ENCODE data around the gene RAB3GAP2.
A peak's percentile ranks its signal among the peaks of the same experiment; 100 is the strongest.
"Not testable (repeated sequence)": the region's sequence is repeated elsewhere in the genome, so short reads cannot be mapped to it uniquely, and the experiment has no call there.

Gene RAB3GAP2

GRCh38 chr1:220281159-220281574 is 8.9 kb upstream of the RAB3GAP2 start:
- peak; percentile 4 for DNase-seq

- DNase-seq, result no peak
Measured at GRCh38 chr1:220280249-220280648, 8.0 kb upstream of the RAB3GAP2 start.

- no peak for DNase-seq
Measured at GRCh38 chr1:220278991-220279390, 6.7 kb upstream of the RAB3GAP2 start.

GRCh38 chr1:220275430-220275829 is 3.2 kb upstream of the RAB3GAP2 start:
- no peak for DNase-seq

GRCh38 chr1:220274251-220274855 is 2.1 kb upstream of the RAB3GAP2 start:
- DNase-seq, result no peak

- DNase-seq, result no peak
Measured at GRCh38 chr1:220272841-220273090, 513 bp upstream of the RAB3GAP2 start.

- DNase-seq, result no peak
Measured at GRCh38 chr1:220271706-220272046, 577 bp downstream of the RAB3GAP2 start.

- DNase-seq, result no peak
Measured at GRCh38 chr1:220269036-220269435, 3.2 kb downstream of the RAB3GAP2 start.

- DNase-seq, result no peak
Measured at GRCh38 chr1:220267630-220268029, 4.6 kb downstream of the RAB3GAP2 start.

- not testable (repeated sequence) for DNase-seq
Measured at GRCh38 chr1:220260228-220260627, 12.0 kb downstream of the RAB3GAP2 start.

GRCh38 chr1:220259756-220260155 is 12.5 kb downstream of the RAB3GAP2 start:
- DNase-seq, result not testable (repeated sequence)

- DNase-seq, result not testable (repeated sequence)
Measured at GRCh38 chr1:220256194-220256593, 16.1 kb downstream of the RAB3GAP2 start.

- DNase-seq, result no peak
Measured at GRCh38 chr1:220255204-220255603, 17.0 kb downstream of the RAB3GAP2 start.

- not testable (repeated sequence) for DNase-seq
Measured at GRCh38 chr1:220253290-220253689, 19.0 kb downstream of the RAB3GAP2 start.

GRCh38 chr1:220251272-220251671 is 21.0 kb downstream of the RAB3GAP2 start:
- no peak for DNase-seq

- no peak for DNase-seq
Measured at GRCh38 chr1:220250681-220251080, 21.6 kb downstream of the RAB3GAP2 start.

GRCh38 chr1:220249522-220249921 is 22.7 kb downstream of the RAB3GAP2 start:
- no peak for DNase-seq

GRCh38 chr1:220248715-220249265 is 23.5 kb downstream of the RAB3GAP2 start:
- DNase-seq, result not testable (repeated sequence)

GRCh38 chr1:220245900-220246299 is 26.4 kb downstream of the RAB3GAP2 start:
- not testable (repeated sequence) for DNase-seq

- DNase-seq, result no peak
Measured at GRCh38 chr1:220243947-220244346, 28.3 kb downstream of the RAB3GAP2 start.

- DNase-seq, result no peak
Measured at GRCh38 chr1:220241072-220241663, 31.1 kb downstream of the RAB3GAP2 start.

- DNase-seq, result no peak
Measured at GRCh38 chr1:220239966-220240365, 32.3 kb downstream of the RAB3GAP2 start.

- DNase-seq, result no peak
Measured at GRCh38 chr1:220239213-220239612, 33.0 kb downstream of the RAB3GAP2 start.

GRCh38 chr1:220236278-220236677 is 36.0 kb downstream of the RAB3GAP2 start:
- DNase-seq, result not testable (repeated sequence)

GRCh38 chr1:220235462-220235861 is 36.8 kb downstream of the RAB3GAP2 start:
- DNase-seq, result no peak

Measured in NCI-H345 (cell line).